HG02970 (cell line): Measurements from ENCODE around the gene DPP8.
"Not testable (repeated sequence)": the region's sequence is repeated elsewhere in the genome, so short reads cannot be mapped to it uniquely, and the experiment has no call there.

ENCODE experiments used
- ATAC-seq: cut with Tn5 transposase; IDR thresholded peaks from one replicate; pipeline ENCODE4 v1.9.1; 2021; ENCODE audit warnings: mild to moderate bottlenecking, moderate library complexity, moderate number of reproducible peaks; ENCODE audit not compliant: unreplicated experiment, low FRiP score

The DPP8 gene

GRCh38 chr15:65528461-65529060 is 11.1 kb upstream of the DPP8 start:
- ATAC-seq, result no peak

- no peak for ATAC-seq
Observed at GRCh38 chr15:65525622-65526021, 8.1 kb upstream of the DPP8 start.

- ATAC-seq, result no peak
Observed at GRCh38 chr15:65524226-65524625, 6.7 kb upstream of the DPP8 start.

GRCh38 chr15:65521350-65521749 is 3.9 kb upstream of the DPP8 start:
- no peak for ATAC-seq

DNA sequence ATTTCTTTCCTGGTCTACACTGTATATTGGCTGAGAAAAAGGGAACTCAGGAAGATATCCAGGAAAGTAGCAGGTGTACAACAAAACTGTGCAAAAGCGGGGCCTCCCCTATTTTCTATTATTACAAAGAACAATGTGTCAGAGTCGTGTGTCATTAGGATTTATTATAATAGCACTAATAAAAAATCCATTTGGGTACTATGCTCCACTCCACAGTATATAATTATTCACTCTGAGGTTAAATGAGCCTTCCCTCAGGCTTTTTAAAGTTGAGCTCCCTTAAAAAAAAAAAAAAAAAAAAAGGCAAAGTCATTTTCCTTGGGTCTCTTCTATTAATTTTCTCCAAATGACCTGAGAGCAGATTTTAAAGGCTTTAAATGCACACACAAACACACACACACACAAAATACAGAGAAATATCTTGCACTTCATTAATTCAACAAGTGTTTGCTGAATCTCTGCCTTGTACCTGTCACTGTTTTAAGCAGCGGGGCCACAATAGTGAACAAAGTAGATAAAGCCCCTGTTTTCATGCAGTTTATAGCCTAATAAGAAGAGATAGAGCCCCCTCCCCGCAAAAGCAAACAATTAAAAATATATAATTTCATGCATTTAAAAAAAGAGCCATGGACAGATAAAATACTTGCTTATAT is 1.3 kb upstream of the DPP8 start:
- ATAC-seq, result no peak

- no peak for ATAC-seq
Observed at GRCh38 chr15:65517866-65518207, 348 bp upstream of the DPP8 start.

- ATAC-seq, result no peak
Observed at GRCh38 chr15:65512807-65513416, 4.6 kb downstream of the DPP8 start.

DNA sequence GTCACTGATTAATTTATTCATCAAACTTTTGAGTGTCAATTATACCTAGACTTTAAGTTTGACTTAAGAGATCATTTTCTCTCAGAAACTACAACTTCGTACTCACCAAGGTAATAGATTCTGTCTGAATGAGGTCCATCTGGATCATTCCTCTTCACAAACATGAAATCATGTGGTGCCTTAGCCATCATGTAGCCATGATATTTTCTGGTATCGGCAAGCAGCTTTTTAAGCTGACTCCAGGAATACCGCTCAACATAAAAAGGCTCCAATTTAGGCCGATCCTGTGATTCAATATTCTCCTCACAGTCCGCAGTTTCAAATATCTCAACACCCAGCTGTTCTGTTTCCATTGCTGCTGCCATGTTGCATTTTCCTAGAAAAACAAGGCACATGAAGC is 5.3 kb downstream of the DPP8 start:
- ATAC-seq, result no peak

DNA sequence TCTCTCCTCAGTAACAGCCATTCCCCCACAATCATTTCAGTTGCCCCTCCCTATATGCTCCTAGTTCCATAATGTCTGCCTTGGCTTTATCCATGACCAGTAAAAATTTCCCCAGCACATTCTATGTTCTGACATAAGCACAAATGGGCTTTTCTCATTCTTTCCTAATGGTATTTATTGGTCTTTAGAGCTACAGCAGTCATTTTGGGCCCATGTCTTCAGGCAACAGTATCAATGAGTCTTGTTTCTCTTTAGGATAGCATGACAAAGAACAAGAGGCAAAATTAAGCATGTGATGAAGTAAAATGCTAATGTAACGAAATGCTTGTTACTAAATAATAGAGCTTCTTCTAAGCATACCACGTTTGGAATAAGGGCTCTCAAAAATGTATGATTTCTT is 8.2 kb downstream of the DPP8 start:
- ATAC-seq, result no peak

- no peak for ATAC-seq
Observed at GRCh38 chr15:65494076-65494475, 23.4 kb downstream of the DPP8 start.

GRCh38 chr15:65484876-65485275 is 32.6 kb downstream of the DPP8 start:
- ATAC-seq, result no peak

DNA sequence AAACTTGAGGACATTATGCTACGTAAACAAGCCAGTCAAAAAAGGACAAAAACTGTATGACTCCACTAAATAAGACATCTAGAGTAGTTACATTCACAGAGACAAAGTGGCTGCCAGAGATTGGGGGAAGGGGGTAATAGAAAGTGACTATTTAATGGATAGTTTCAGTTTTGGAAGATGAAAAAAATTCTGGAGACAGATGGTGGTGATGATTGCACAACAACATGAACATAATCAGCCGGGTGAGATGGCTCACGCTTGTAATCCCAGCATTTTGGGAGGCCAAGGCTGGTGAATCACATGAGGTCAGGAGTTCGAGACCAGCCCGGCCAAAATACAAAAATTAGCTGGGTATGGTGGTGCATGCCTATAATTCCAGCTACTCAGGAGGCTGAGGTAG is 40.6 kb downstream of the DPP8 start:
- no peak for ATAC-seq

DNA sequence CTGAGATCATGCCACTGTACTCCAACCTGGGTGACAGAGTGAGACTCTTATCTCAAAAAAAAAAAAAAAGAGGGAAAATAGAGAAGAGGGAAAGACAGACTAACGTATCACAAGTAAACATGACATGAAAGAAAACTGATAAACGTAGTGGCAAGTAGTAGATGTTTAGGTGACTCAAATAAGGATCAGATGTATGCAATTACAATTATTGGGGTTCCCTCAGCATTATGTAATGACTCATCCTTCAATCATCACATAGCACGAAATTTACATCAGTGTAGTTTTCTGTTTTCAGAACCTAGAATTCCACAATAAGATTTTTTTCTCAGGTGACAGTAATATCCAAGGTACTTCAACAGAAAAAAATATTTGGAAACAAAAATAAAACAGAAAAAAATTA is 46.6 kb downstream of the DPP8 start:
- no peak for ATAC-seq

GRCh38 chr15:65468229-65468909 is 49.1 kb downstream of the DPP8 start:
- no peak for ATAC-seq

DNA sequence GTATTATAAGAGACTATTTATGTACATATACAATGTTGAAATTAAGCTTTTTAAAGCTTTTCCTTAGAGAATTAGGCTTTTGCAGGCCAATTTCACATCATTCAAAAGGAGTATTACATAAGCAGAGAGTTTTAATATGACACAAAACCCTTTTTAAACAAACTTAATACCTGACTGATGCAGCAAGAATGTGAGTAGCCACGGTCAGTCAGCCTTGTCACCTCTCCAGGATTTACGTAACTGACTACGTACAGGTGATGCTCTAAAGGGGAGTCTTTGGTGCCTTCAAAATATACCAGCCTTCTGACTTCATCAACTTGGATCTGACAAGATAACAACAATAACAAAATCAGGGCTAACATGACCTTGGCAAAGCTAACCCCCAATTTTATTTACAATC is 50.6 kb downstream of the DPP8 start:
- ATAC-seq, result no peak

DNA sequence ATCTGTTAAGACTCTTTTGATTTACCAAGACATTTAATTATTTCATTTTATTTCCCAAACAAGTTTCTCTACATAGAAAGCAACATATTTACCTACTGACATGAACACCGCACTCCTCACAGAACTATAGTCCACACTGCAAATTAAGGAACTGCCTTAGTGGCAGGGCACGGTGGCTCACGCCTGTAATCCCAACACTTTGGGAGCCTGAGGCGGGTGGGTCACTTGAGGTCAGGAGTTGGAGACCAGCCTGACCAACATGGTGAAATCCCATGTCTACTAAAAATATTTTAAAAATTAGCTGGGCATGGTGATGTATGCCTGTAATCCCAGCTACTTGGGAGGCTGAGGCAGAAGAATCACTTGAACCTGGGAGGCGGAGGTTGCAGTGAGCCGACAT is 54.4 kb downstream of the DPP8 start:
- ATAC-seq, result not testable (repeated sequence)

DNA sequence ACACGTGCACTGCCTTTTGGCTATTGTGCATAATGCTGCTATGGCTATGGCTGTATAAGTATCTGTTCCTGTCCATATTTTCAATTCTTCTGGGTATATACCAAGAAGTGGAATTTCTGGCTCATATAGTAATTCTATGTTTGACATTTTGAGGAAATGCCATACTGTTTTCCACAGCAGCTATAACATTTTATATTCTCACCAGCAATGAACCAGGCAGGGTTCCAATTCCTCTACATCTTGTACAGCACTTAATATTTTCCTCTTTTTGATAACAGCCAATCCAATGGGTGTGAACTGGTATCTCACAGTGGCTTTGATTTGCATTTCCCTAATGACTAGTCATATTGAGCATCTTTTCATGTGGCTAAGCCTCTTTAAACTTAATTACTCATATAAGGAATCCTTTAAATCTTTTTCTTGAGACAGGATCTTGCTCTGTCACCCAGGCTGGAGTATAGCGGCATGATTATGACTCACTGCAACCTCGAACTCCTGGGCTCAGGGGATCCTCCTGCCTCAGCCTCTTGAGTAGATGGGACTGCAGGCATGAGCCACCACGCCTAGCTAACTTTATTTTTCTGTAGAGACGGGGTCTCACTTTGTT is 56.6 kb downstream of the DPP8 start:
- no peak for ATAC-seq

DNA sequence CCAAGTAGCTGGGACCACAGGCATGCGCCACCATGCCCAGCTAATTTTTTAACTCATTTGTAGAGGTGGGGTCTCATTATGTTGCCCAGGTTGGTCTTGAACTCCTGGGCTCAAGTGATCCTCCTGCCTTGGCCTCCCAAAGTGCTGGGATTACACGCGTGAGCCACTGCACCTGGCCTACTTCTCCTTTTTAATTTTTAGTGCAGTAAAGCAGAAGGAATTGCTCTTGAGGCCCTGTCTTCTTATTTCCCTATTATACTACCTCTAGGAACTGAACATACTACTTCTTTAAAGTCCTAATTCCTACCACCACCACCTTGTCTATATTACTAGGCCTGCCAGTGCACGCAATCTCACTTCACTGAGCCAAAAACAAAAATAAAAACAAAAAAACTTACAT is 62.2 kb downstream of the DPP8 start:
- not testable (repeated sequence) for ATAC-seq

DNA sequence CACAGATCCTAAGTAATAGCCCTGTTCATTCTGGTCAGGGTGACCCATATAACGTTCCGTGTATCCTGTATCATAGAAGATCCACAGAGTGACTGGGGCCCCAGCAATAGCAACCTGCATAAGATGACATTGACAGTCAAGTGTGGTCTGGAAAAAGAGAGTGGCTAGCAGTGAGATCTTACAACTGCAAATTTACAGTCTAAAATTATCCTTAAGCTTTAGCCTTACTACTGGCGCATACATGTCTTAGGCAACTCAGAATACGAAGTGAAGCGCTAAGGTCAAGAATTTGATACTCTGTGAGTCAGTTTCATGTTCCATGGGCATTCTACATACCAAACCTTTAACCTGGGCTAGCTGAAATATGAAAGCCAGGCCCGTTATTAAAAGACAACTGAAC is 65.5 kb downstream of the DPP8 start:
- no peak for ATAC-seq

GRCh38 chr15:65450556-65450955 is 66.9 kb downstream of the DPP8 start:
- no peak for ATAC-seq

GRCh38 chr15:65447145-65447544 is 70.3 kb downstream of the DPP8 start:
- no peak for ATAC-seq
